ENCODE results near the gene ANKRD6. TPM values are rescaled to one million over a fixed set of nuclear protein-coding genes. Genes with fewer than 3 reads are reported as not detected.

Gene ANKRD6
- total RNA-seq, 1 experiment from 2014 or later = 25.4 TPM

- no TSS peak for BruUV-seq (replicated peaks)
- POLR2A ChIA-PET (ENCODE audit: low non-redundant PET) = no interaction called here
- Histone ChIP-seq H3K27me3 (replicated peaks; ENCODE audit: insufficient read depth, low read depth, low read length, poor library complexity) (no peaks in the 10 kb centered on the region), H3K36me3 (ENCODE audit: insufficient read depth, low read length, poor library complexity, severe bottlenecking) (no peaks in the 10 kb centered on the region), H3K9me3 (ENCODE audit: low read depth, low read length, poor library complexity, severe bottlenecking) (no peaks in the 10 kb centered on the region), H3K27ac (ENCODE audit: low read depth, low read length, poor library complexity, severe bottlenecking) (no peak overlapping the region), H3K4me1 (ENCODE audit: insufficient read depth, low read length, poor library complexity, severe bottlenecking) (peaks cover 18% of the 10 kb centered on the region), H3K4me3 (ENCODE audit: low read depth, low read length, poor library complexity, severe bottlenecking) (no peak overlapping the region)
- intact Hi-C loops (cut with micrococcal nuclease; ENCODE audit: unreplicated experiment) = no loop called here
- no peak for DNase-seq (ENCODE audit: low spot score)
- no peak for TF ChIP-seq EZH2 (IDR thresholded peaks at IDR 0.05; ENCODE audit: borderline replicate concordance, low read depth, low read length, poor library complexity, severe bottlenecking)
- no peak for TF ChIP-seq CTCF (conservative IDR thresholded peaks at IDR 0.05; ENCODE audit: low read depth, low read length)
- CTCF ChIA-PET = no interaction called here
Measured at GRCh38 chr6:89501753-89502152, 68.8 kb downstream of the ANKRD6 start.

GRCh38 chr6:89503641-89504040 lies 70.7 kb downstream of the ANKRD6 start:
- TF ChIP-seq EZH2 (IDR thresholded peaks at IDR 0.05; ENCODE audit: borderline replicate concordance, low read depth, low read length, poor library complexity, severe bottlenecking) = no peak
- TF ChIP-seq CTCF (conservative IDR thresholded peaks at IDR 0.05; ENCODE audit: low read depth, low read length) = no peak
- Histone ChIP-seq H3K27me3 (replicated peaks; ENCODE audit: insufficient read depth, low read depth, low read length, poor library complexity) (no peaks in the 10 kb centered on the region), H3K4me1 (ENCODE audit: insufficient read depth, low read length, poor library complexity, severe bottlenecking) (peaks cover 18% of the 10 kb centered on the region), H3K36me3 (ENCODE audit: insufficient read depth, low read length, poor library complexity, severe bottlenecking) (no peaks in the 10 kb centered on the region), H3K4me3 (ENCODE audit: low read depth, low read length, poor library complexity, severe bottlenecking) (no peak overlapping the region), H3K27ac (ENCODE audit: low read depth, low read length, poor library complexity, severe bottlenecking) (no peak overlapping the region), H3K9me3 (ENCODE audit: low read depth, low read length, poor library complexity, severe bottlenecking) (no peaks in the 10 kb centered on the region)
- BruUV-seq (replicated peaks) = no TSS peak
- no peak for DNase-seq (ENCODE audit: low spot score)
- POLR2A ChIA-PET (ENCODE audit: low non-redundant PET) = no interaction called here
- intact Hi-C loops (cut with micrococcal nuclease; ENCODE audit: unreplicated experiment) = no loop called here
- CTCF ChIA-PET = no interaction called here

- Histone ChIP-seq H3K36me3 (ENCODE audit: insufficient read depth, low read length, poor library complexity, severe bottlenecking) (no peaks in the 10 kb centered on the region), H3K4me1 (ENCODE audit: insufficient read depth, low read length, poor library complexity, severe bottlenecking) (peaks cover 10% of the 10 kb centered on the region), H3K27me3 (replicated peaks; ENCODE audit: insufficient read depth, low read depth, low read length, poor library complexity) (no peaks in the 10 kb centered on the region), H3K4me3 (ENCODE audit: low read depth, low read length, poor library complexity, severe bottlenecking) (no peak overlapping the region), H3K9me3 (ENCODE audit: low read depth, low read length, poor library complexity, severe bottlenecking) (no peaks in the 10 kb centered on the region), H3K27ac (ENCODE audit: low read depth, low read length, poor library complexity, severe bottlenecking) (no peak overlapping the region)
- TF ChIP-seq CTCF (conservative IDR thresholded peaks at IDR 0.05; ENCODE audit: low read depth, low read length) (no peak), EZH2 (IDR thresholded peaks at IDR 0.05; ENCODE audit: borderline replicate concordance, low read depth, low read length, poor library complexity, severe bottlenecking) (no peak)
- no peak for DNase-seq (ENCODE audit: low spot score)
- intact Hi-C loops (cut with micrococcal nuclease; ENCODE audit: unreplicated experiment) = no loop called here
- no TSS peak for BruUV-seq (replicated peaks)
- CTCF ChIA-PET = no interaction called here
- POLR2A ChIA-PET (ENCODE audit: low non-redundant PET) = no interaction called here
Measured at GRCh38 chr6:89505847-89506246, 72.9 kb downstream of the ANKRD6 start.

All from A673 (cell line).